K562 (cell line): ENCODE results near the gene TRIP12. TPM values are rescaled to one million over a fixed set of nuclear protein-coding genes. Genes with fewer than 3 reads are reported as not detected.

Source experiments
- ATAC-seq: fragments of 200-7000 bp; cut with Tn5 transposase; 3 replicates; pipeline ENCODE4 v1.9.1; 2020; ENCODE audit warnings: moderate library complexity
- BruUV-seq: library from RNA; stranded (reverse); fragments of 400-500 nt; replicated peaks from 2 replicates; lab custom pipeline; 2021; lab: Mats Ljungman, UMichigan
- CTCF ChIA-PET: fragments of 300-600 bp; formaldehyde crosslinking; extraction: SDS; loops from one replicate; lab custom pipeline; 2021; ENCODE audit warnings: low intra/inter-chr PET ratio; lab: Yijun Ruan, JAX
- POLR2A ChIA-PET: fragments of 300-600, 350-650 bp; sonication (Branson Sonifier 250); formaldehyde crosslinking; extraction: SDS; loops from one replicate; lab custom pipeline; 2021; ENCODE audit warnings: antibody characterized with exemption, inconsistent platforms; lab: Yijun Ruan, JAX
- DNase-seq, 4 experiments: peaks; one replicate each; pipeline versions ENCODE4 v3.0.0 to v3.0.0-alpha.2; 2011 to 2018; ENCODE audit warnings: low spot score in 3 of 4, mixed read lengths in 3 of 4; ENCODE audit errors: extremely low read depth in 1 of 4
- FAIRE-seq: peaks from 2 replicates; lab custom pipeline; 2011; peaks lifted over from hg19 to GRCh38; lab: Jason Lieb, UNC
- H2AFZ ChIP-seq: 2 replicates; pipeline ENCODE4 v1.6.0; 2011; ENCODE audit warnings: low read depth, low read length, control low read depth, inconsistent platforms
- H3K27ac ChIP-seq: fragments of 200-600 bp; 3 replicates; pipeline ENCODE4 v1.8.0; 2011; ENCODE audit warnings: low read depth, mild to moderate bottlenecking, control low read depth, inconsistent platforms, low read length, moderate library complexity, mixed read lengths; ENCODE audit errors: extremely low read depth
- H3K27me3 ChIP-seq, 2 experiments: fragments of 300-600 bp in 1 of 2; 2 replicates in 1 of 2; 3 replicates in 1 of 2; pipeline versions ENCODE4 v1.6.0 to v1.8.0; 2011; ENCODE audit warnings: inconsistent platforms in 2 of 2, low read length in 2 of 2, mild to moderate bottlenecking in 1 of 2, mixed read lengths in 1 of 2, moderate library complexity in 1 of 2; ENCODE audit not compliant: control insufficient read depth in 2 of 2, insufficient read depth in 2 of 2
- H3K36me3 ChIP-seq: fragments of 300-600 bp; 3 replicates; pipeline ENCODE4 v1.8.0; 2011; ENCODE audit warnings: mild to moderate bottlenecking, low read length, inconsistent platforms; ENCODE audit not compliant: control insufficient read depth, insufficient read depth
- H3K4me1 ChIP-seq, 2 experiments: fragments of 200-600 bp in 1 of 2; replicated peaks in 1 of 2; 2 replicates in 1 of 2; 3 replicates in 1 of 2; pipeline versions ENCODE4 v1.5.1 to v1.8.0; 2011; ENCODE audit warnings: inconsistent platforms in 2 of 2, low read length in 2 of 2, mild to moderate bottlenecking in 1 of 2, mixed read lengths in 1 of 2, moderate library complexity in 1 of 2; ENCODE audit not compliant: control insufficient read depth in 2 of 2, insufficient read depth in 2 of 2
- H3K4me2 ChIP-seq: 2 replicates; pipeline ENCODE4 v1.6.1; 2011; ENCODE audit warnings: low read length, control low read depth, inconsistent platforms, mixed read lengths; ENCODE audit not compliant: insufficient read depth
- H3K4me3 ChIP-seq: fragments of 200-600 bp; sonication (generic), shearing (Covaris generic); 2 replicates; pipeline ENCODE4 v1.5.1; 2016; ENCODE audit warnings: control low read depth, inconsistent platforms
- H3K79me2 ChIP-seq: fragments of 200-600 bp; 3 replicates; pipeline ENCODE4 v1.8.0; 2011; ENCODE audit warnings: low read length, inconsistent platforms; ENCODE audit not compliant: control insufficient read depth, insufficient read depth
- H3K9ac ChIP-seq, 2 experiments: 2 replicates each; pipeline versions ENCODE4 v1.6.0 to v1.6.1; 2011; ENCODE audit warnings: low read depth in 2 of 2, low read length in 2 of 2, control low read depth in 1 of 2, inconsistent platforms in 1 of 2, mild to moderate bottlenecking in 1 of 2, mixed read lengths in 1 of 2; ENCODE audit not compliant: insufficient read depth in 1 of 2
- H3K9me1 ChIP-seq: one replicate; pipeline ENCODE4 v1.6.0; 2011; ENCODE audit warnings: inconsistent platforms, mild to moderate bottlenecking, low read length, moderate library complexity; ENCODE audit not compliant: control insufficient read depth, insufficient read depth
- H3K9me3 ChIP-seq: replicated peaks from 2 replicates; pipeline ENCODE4 v1.5.1; 2011; ENCODE audit warnings: low read depth, low read length, inconsistent platforms; ENCODE audit not compliant: control insufficient read depth, insufficient read depth
- H4K20me1 ChIP-seq: replicated peaks from 2 replicates; pipeline ENCODE4 v1.6.1; 2011; ENCODE audit warnings: low read length, inconsistent platforms, mixed read lengths; ENCODE audit not compliant: control insufficient read depth, insufficient read depth
- CREBBP ChIP-seq: IDR thresholded peaks from one replicate; pipeline ENCODE4 v1.6.1; 2012; ENCODE audit warnings: low read depth, mild to moderate bottlenecking, control low read depth, inconsistent platforms, low read length
- CXXC5 ChIP-seq: fragments of 250-450 bp; sonication (Bioruptor Pico); IDR thresholded peaks from 2 replicates; pipeline ENCODE4 v1.8.0; 2022; ENCODE audit warnings: inconsistent platforms, mild to moderate bottlenecking, moderate library complexity
- DNMT1 ChIP-seq: fragments of 450-650 bp; IDR thresholded peaks from 2 replicates; pipeline ENCODE4 v1.6.1; 2016; ENCODE audit warnings: antibody characterized with exemption, mild to moderate bottlenecking
- E2F3 ChIP-seq: fragments of 250-450 bp; sonication (Bioruptor Pico); IDR thresholded peaks from 2 replicates; pipeline ENCODE4 v1.4.0; 2020; ENCODE audit warnings: mild to moderate bottlenecking
- ILK ChIP-seq: fragments of 450-650 bp; IDR thresholded peaks from 2 replicates; pipeline ENCODE4 v1.6.1; 2016; ENCODE audit warnings: missing genetic modification characterization, low read depth, mild to moderate bottlenecking, missing compliant biosample characterization, moderate library complexity, borderline replicate concordance
- MLLT1 ChIP-seq, 2 experiments: fragments of 450-650 bp; IDR thresholded peaks; 2 replicates each; pipeline ENCODE4 v1.6.1; 2016
- MTA1 ChIP-seq: fragments of 450-650 bp; IDR thresholded peaks from 2 replicates; pipeline ENCODE4 v1.6.1; 2017; ENCODE audit warnings: borderline replicate concordance
- RBM14 ChIP-seq: fragments of 200-400 bp; formaldehyde crosslinking; IDR thresholded peaks from 2 replicates; pipeline ENCODE4 v1.6.1; 2018; ENCODE audit warnings: low read depth, mild to moderate bottlenecking, low read length, moderate library complexity, borderline replicate concordance; ENCODE audit not compliant: insufficient read depth
- TCF7L2 ChIP-seq: fragments of 150-350 bp; IDR thresholded peaks from 2 replicates; pipeline ENCODE4 v1.6.1; 2016; ENCODE audit warnings: low read depth, mild to moderate bottlenecking, low read length, moderate library complexity
- TFAM ChIP-seq: fragments of 250-450 bp; sonication (Bioruptor Pico); conservative IDR thresholded peaks from 2 replicates; pipeline ENCODE4 v1.5.0; 2021; ENCODE audit warnings: mild to moderate bottlenecking, moderate library complexity
- ZBTB7A ChIP-seq: IDR thresholded peaks from 2 replicates; pipeline ENCODE4 v1.6.1; 2011; ENCODE audit warnings: low read depth, mild to moderate bottlenecking, low read length, moderate library complexity, borderline replicate concordance; ENCODE audit not compliant: control insufficient read depth
- WGBS: fragments of 100-300 bp; shearing (Covaris generic); methylation state at CpG from one replicate; pipeline ENCODE4 v1.1.6; 2016; ENCODE audit warnings: low coverage, mixed read lengths; ENCODE audit not compliant: insufficient coverage; ENCODE audit errors: missing lambda C conversion rate; 5-methylcytosine and 5-hydroxymethylcytosine counted together
- in situ Hi-C: fragments of 300-500 bp; cut with MboI; formaldehyde crosslinking; loops from 4 replicates; pipeline ENCODE4 v1.15.0; 2018; ENCODE audit warnings: inconsistent platforms, mixed read lengths
- intact Hi-C: fragments of 100-400 bp; cut with micrococcal nuclease; formaldehyde crosslinking; loops from 2 replicates; pipeline ENCODE4 v1.14.2; 2022
- polyA plus RNA-seq, 8 experiments: library from polyadenylated mRNA; depleted of rRNA in 4 of 8; stranded (reverse) in 5 of 8; unstranded in 3 of 8; fragments of >200 nt; fragmentation: Nextera tagmentation in 2 of 8; fragmentation: Illumina TruSeq in 1 of 8; extraction: Ambion mirVana in 2 of 8; extraction: Trizol in 1 of 8; gene quantifications; 2 replicates each; pipeline versions ENCODE4 v1.2.1 to v1.2.3, GENCODE V29; 2011 to 2014; ENCODE audit warnings: inconsistent platforms in 1 of 8, missing spikeins in 1 of 8
- total RNA-seq, 7 experiments: library from RNA; depleted of rRNA in 6 of 7; stranded (reverse); fragments of >200 nt in 6 of 7; fragmentation: Illumina TruSeq in 2 of 7; extraction: Trizol in 2 of 7; gene quantifications; 2 replicates each; pipeline versions ENCODE4 v1.2.1 to v1.2.3, GENCODE V29; 2011 to 2021; ENCODE audit warnings: low replicate concordance in 1 of 7

TRIP12 gene
- total and polyA plus RNA-seq, 9 of the 15 experiments (the other 6 are each of a cell fraction or from before 2014, with no cell fraction given): 15.2 to 131 (median 80.1) TPM

GRCh38 chr2:229783108-229783721 lies 138.6 kb downstream of the TRIP12 start:
- 83% methylated on average over 5 of the region's 5 CpGs for WGBS
- H3K79me2 ChIP-seq: no peaks in the 10 kb centered on the region
- no peak overlapping the region for H2AFZ ChIP-seq
- no peak for DNase-seq
- H3K9ac ChIP-seq: no peak overlapping the region
- H3K9me1 ChIP-seq: no peaks in the 10 kb centered on the region
- H3K27me3 ChIP-seq: no peaks in the 10 kb centered on the region
- H3K9me3 ChIP-seq: no peaks in the 10 kb centered on the region
- POLR2A ChIA-PET: no interaction called here
- H3K4me3 ChIP-seq: no peak overlapping the region
- no peak for TF ChIP-seq DNMT1
- TF ChIP-seq TFAM: no peak
- TF ChIP-seq TCF7L2: no peak
- TF ChIP-seq E2F3: no peak
- no peak for TF ChIP-seq CREBBP
- no peak for TF ChIP-seq ZBTB7A
- no peak for TF ChIP-seq ILK (tag)
- no peak for TF ChIP-seq RBM14
- no peak for TF ChIP-seq CXXC5 (CRISPR knock-in tag)
- TF ChIP-seq MTA1: no peak
- no peak for TF ChIP-seq MLLT1 (IDR thresholded peaks at IDR 0.05)
- TF ChIP-seq, all 486 proteins: peak for 0
- CTCF ChIA-PET: interaction anchor here (0.6 kb wide), 1 partner anchor 10 kb away, joined by 3 read pairs; no protein-coding TSS in a partner anchor
- Histone ChIP-seq H3K27ac (no peak overlapping the region), H3K4me1 (peaks cover 0 to 10% of the 10 kb centered on the region in 2 experiments; a peak in 2 of 5 replicates), H3K36me3 (peaks cover 70% of the 10 kb centered on the region), H3K4me2 (no peak overlapping the region), H4K20me1 (peaks cover 11% of the 10 kb centered on the region; the same call in 1 of the 2 replicates)
- BruUV-seq: no TSS peak
- ATAC-seq (no peak), FAIRE-seq (no peak)
- in situ Hi-C loops (no loop called here), intact Hi-C loops (loop anchor here (10.0 kb wide), 1 partner anchor 832 kb away; no protein-coding TSS in a partner anchor)
